ENCODE data around the gene PRSS2. TPM values are rescaled to one million over a fixed set of nuclear protein-coding genes. Genes with fewer than 3 reads are reported as not detected.
A peak's percentile ranks its signal among the peaks of the same experiment; 100 is the strongest.
"Not testable (repeated sequence)": the region's sequence is repeated elsewhere in the genome, so short reads cannot be mapped to it uniquely, and the experiment has no call there.

PRSS2 gene
- total RNA-seq, 1 donor from 2014 or later = not detected

- no peak for DNase-seq (ENCODE audit: low spot score in 2 of 2, unreplicated experiment in 2 of 2)
- Mint-ChIP-seq H3K27ac (no peak overlapping the region), H3K27me3 (ENCODE audit: low read depth) (peaks cover 45% of the 10 kb centered on the region), H3K36me3 (no peaks in the 10 kb centered on the region), H3K4me3 (no peak overlapping the region), H3K4me1 (no peaks in the 10 kb centered on the region), H3K9me3 (no peaks in the 10 kb centered on the region)
- TF ChIP-seq CTCF (IDR thresholded peaks at IDR 0.05; ENCODE audit: unreplicated experiment) = no peak
Observed at GRCh38 chr7:142754681-142755575, 15.8 kb upstream of the PRSS2 start.

DNA sequence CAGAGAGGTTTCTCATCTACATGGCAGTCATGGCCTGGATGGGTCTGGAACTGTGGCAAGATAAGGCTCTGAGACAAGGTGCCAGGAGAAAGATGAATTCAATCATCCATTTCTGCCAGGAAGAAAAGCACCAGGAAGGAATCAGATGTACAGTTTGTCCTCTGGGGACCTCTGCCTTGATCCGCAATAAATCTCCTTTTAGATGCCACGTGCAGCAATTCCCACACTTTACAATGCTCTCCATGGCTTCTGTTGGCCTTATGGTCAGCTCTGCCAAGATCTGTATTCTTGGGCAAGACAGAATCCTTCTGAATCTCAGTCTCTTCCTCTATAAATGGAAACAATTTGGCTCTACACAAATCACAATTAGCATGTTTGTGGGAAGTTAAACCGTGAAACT is 12.5 kb upstream of the PRSS2 start:
- H3K4me3 Mint-ChIP-seq; DNase-seq (ENCODE audit: low spot score in 2 of 2, unreplicated experiment in 2 of 2); H3K9me3 Mint-ChIP-seq; H3K36me3 Mint-ChIP-seq; H3K4me1 Mint-ChIP-seq; H3K27ac Mint-ChIP-seq: not testable (repeated sequence)
- H3K27me3 Mint-ChIP-seq (ENCODE audit: low read depth) = peaks cover 50% of the 10 kb centered on the region

- H3K27me3 Mint-ChIP-seq (ENCODE audit: low read depth) = peaks cover 52% of the 10 kb centered on the region
- H3K36me3 Mint-ChIP-seq = no peaks in the 10 kb centered on the region
- no peak for DNase-seq (ENCODE audit: low spot score in 2 of 2, unreplicated experiment in 2 of 2)
- no peak for TF ChIP-seq CTCF (IDR thresholded peaks at IDR 0.05; ENCODE audit: unreplicated experiment)
- H3K9me3 Mint-ChIP-seq = no peaks in the 10 kb centered on the region
- H3K4me3 Mint-ChIP-seq = no peak overlapping the region
- H3K27ac Mint-ChIP-seq = no peak overlapping the region
- H3K4me1 Mint-ChIP-seq = no peaks in the 10 kb centered on the region
Observed at GRCh38 chr7:142759433-142759832, 11.3 kb upstream of the PRSS2 start.

GRCh38 chr7:142760071-142760642 is 10.6 kb upstream of the PRSS2 start:
- no peak overlapping the region for H3K27ac Mint-ChIP-seq
- H3K4me3 Mint-ChIP-seq = no peak overlapping the region
- peak in 1 of 2 experiments; percentile 16 for DNase-seq (ENCODE audit: low spot score in 2 of 2, unreplicated experiment in 2 of 2)
- H3K4me1 Mint-ChIP-seq = no peaks in the 10 kb centered on the region
- H3K27me3 Mint-ChIP-seq (ENCODE audit: low read depth) = peaks cover 56% of the 10 kb centered on the region
- no peak for TF ChIP-seq CTCF (IDR thresholded peaks at IDR 0.05; ENCODE audit: unreplicated experiment)
- H3K36me3 Mint-ChIP-seq = no peaks in the 10 kb centered on the region
- H3K9me3 Mint-ChIP-seq = no peaks in the 10 kb centered on the region

DNA sequence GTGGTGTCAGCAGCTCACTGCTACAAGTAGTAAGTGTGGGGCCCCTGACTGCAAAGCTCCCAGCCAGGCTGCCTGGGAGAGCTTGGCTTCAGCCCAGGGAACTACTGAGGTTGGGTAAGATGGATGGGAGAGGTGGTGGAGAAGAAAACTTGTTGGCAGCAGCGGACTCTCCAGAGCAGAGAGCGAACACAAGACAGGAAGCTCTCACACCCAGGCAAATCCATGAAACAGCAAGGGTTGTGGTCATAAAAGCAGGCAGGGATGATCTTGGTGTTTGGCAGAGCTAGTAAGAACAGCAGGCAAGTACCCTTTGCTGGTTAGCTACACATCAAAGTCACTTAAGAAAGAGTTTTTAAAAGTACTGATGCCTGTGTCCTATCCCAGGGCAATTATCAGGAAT is 9.2 kb upstream of the PRSS2 start:
- not testable (repeated sequence) for H3K36me3 Mint-ChIP-seq, H3K9me3 Mint-ChIP-seq, H3K4me1 Mint-ChIP-seq, H3K4me3 Mint-ChIP-seq, H3K27ac Mint-ChIP-seq
- peaks cover 61% of the 10 kb centered on the region for H3K27me3 Mint-ChIP-seq (ENCODE audit: low read depth)
- DNase-seq (ENCODE audit: low spot score in 2 of 2, unreplicated experiment in 2 of 2) = peak in 1 of 2 experiments; percentile 17

GRCh38 chr7:142762104-142762503 is 8.7 kb upstream of the PRSS2 start:
- no peak overlapping the region for H3K27ac Mint-ChIP-seq
- H3K36me3 Mint-ChIP-seq = no peaks in the 10 kb centered on the region
- no peak for DNase-seq (ENCODE audit: low spot score in 2 of 2, unreplicated experiment in 2 of 2)
- no peak overlapping the region for H3K4me3 Mint-ChIP-seq
- no peaks in the 10 kb centered on the region for H3K4me1 Mint-ChIP-seq
- TF ChIP-seq CTCF (IDR thresholded peaks at IDR 0.05; ENCODE audit: unreplicated experiment) = no peak
- peaks cover 60% of the 10 kb centered on the region for H3K27me3 Mint-ChIP-seq (ENCODE audit: low read depth)
- H3K9me3 Mint-ChIP-seq = no peaks in the 10 kb centered on the region

Measured in mesothelial cell of epicardium (in vitro differentiated cells).